ENCODE data around the gene KRT8.

Gene KRT8

GRCh38 chr12:52944683-52945388 is 40.0 kb upstream of the KRT8 start:
- TF ChIP-seq CTCF (IDR thresholded peaks at IDR 0.05; ENCODE audit: extremely low read depth, insufficient read depth, missing control alignments) = no peak
- in situ Hi-C loops (cut with MboI; ENCODE audit: low pct_unique_long_range_greater_than_20kb, low sequenced_read_pairs, unreplicated experiment) = no loop called here
- DNase-seq (ENCODE audit: low spot score) = no peak

GRCh38 chr12:52942901-52943181 is 38.0 kb upstream of the KRT8 start:
- in situ Hi-C loops (cut with MboI; ENCODE audit: low pct_unique_long_range_greater_than_20kb, low sequenced_read_pairs, unreplicated experiment) = no loop called here
- TF ChIP-seq CTCF (IDR thresholded peaks at IDR 0.05; ENCODE audit: extremely low read depth, insufficient read depth, missing control alignments) = no peak

GRCh38 chr12:52942066-52942900 is 37.4 kb upstream of the KRT8 start:
- no peak for DNase-seq (ENCODE audit: low spot score)

More at GRCh38 chr12:52942901-52943181, 38.0 kb upstream of the KRT8 start:
- no peak for DNase-seq (ENCODE audit: low spot score)

GRCh38 chr12:52929538-52929937 is 24.7 kb upstream of the KRT8 start:
- in situ Hi-C loops (cut with MboI; ENCODE audit: low pct_unique_long_range_greater_than_20kb, low sequenced_read_pairs, unreplicated experiment) = no loop called here
- no peak for DNase-seq (ENCODE audit: low spot score)
- TF ChIP-seq CTCF (IDR thresholded peaks at IDR 0.05; ENCODE audit: extremely low read depth, insufficient read depth, missing control alignments) = no peak

More at GRCh38 chr12:52942066-52942900, 37.4 kb upstream of the KRT8 start:
- TF ChIP-seq CTCF (IDR thresholded peaks at IDR 0.05; ENCODE audit: extremely low read depth, insufficient read depth, missing control alignments) = no peak
- in situ Hi-C loops (cut with MboI; ENCODE audit: low pct_unique_long_range_greater_than_20kb, low sequenced_read_pairs, unreplicated experiment) = no loop called here

GRCh38 chr12:52927964-52928363 is 23.1 kb upstream of the KRT8 start:
- TF ChIP-seq CTCF (IDR thresholded peaks at IDR 0.05; ENCODE audit: extremely low read depth, insufficient read depth, missing control alignments) = no peak
- no peak for DNase-seq (ENCODE audit: low spot score)
- in situ Hi-C loops (cut with MboI; ENCODE audit: low pct_unique_long_range_greater_than_20kb, low sequenced_read_pairs, unreplicated experiment) = no loop called here

GRCh38 chr12:52926596-52927234 is 21.8 kb upstream of the KRT8 start:
- in situ Hi-C loops (cut with MboI; ENCODE audit: low pct_unique_long_range_greater_than_20kb, low sequenced_read_pairs, unreplicated experiment) = no loop called here
- TF ChIP-seq CTCF (IDR thresholded peaks at IDR 0.05; ENCODE audit: extremely low read depth, insufficient read depth, missing control alignments) = no peak
- no peak for DNase-seq (ENCODE audit: low spot score)
